Eye (tissue), 1 donor: ENCODE results near the gene GIGYF2.
A peak's percentile ranks its signal among the peaks of the same experiment; 100 is the strongest.

Source experiments
- DNase-seq: peaks from one replicate; pipeline ENCODE4 v3.0.0-alpha.2; 2015

The GIGYF2 gene

GRCh38 chr2:232770207-232770606, 73.1 kb downstream of the GIGYF2 start:
- no peak for DNase-seq

- DNase-seq = no peak
Measured at GRCh38 chr2:232771870-232772269, 74.7 kb downstream of the GIGYF2 start.

GRCh38 chr2:232772531-232772930, 75.4 kb downstream of the GIGYF2 start:
- no peak for DNase-seq

- no peak for DNase-seq
Measured at GRCh38 chr2:232773815-232774214, 76.7 kb downstream of the GIGYF2 start.

- peak; percentile 85 for DNase-seq
Measured at GRCh38 chr2:232776435-232776834, 79.3 kb downstream of the GIGYF2 start, which contains the start of gene KCNJ13. Gene KCNJ13, minus strand, starts transcription at chr2:232776565. Its CDS starts 5,203 bp downstream, at chr2:232771362.

GRCh38 chr2:232777276-232777675, 80.1 kb downstream of the GIGYF2 start:
- DNase-seq = peak; percentile 31

GRCh38 chr2:232779465-232779864, 82.3 kb downstream of the GIGYF2 start:
- DNase-seq = no peak

- DNase-seq = no peak
Measured at GRCh38 chr2:232779934-232780333, 82.8 kb downstream of the GIGYF2 start.

- DNase-seq = no peak
Measured at GRCh38 chr2:232781765-232782164, 84.6 kb downstream of the GIGYF2 start.

GRCh38 chr2:232783278-232783677, 86.1 kb downstream of the GIGYF2 start:
- DNase-seq = no peak

- DNase-seq = no peak
Measured at GRCh38 chr2:232787806-232788205, 90.7 kb downstream of the GIGYF2 start.

GRCh38 chr2:232789082-232789481, 92.0 kb downstream of the GIGYF2 start:
- DNase-seq = no peak

- DNase-seq = no peak
Measured at GRCh38 chr2:232791518-232791917, 94.4 kb downstream of the GIGYF2 start.

- DNase-seq = no peak
Measured at GRCh38 chr2:232793271-232793670, 96.1 kb downstream of the GIGYF2 start.

GRCh38 chr2:232794981-232795380, 97.8 kb downstream of the GIGYF2 start:
- no peak for DNase-seq

GRCh38 chr2:232795920-232796319, 98.8 kb downstream of the GIGYF2 start:
- DNase-seq = no peak

GRCh38 chr2:232798187-232798586, 101.1 kb downstream of the GIGYF2 start:
- no peak for DNase-seq

- DNase-seq = no peak
Measured at GRCh38 chr2:232800166-232800565, 103.0 kb downstream of the GIGYF2 start.

GRCh38 chr2:232802091-232802490, 105.0 kb downstream of the GIGYF2 start:
- no peak for DNase-seq

GRCh38 chr2:232809349-232810124, 112.4 kb downstream of the GIGYF2 start:
- no peak for DNase-seq

- no peak for DNase-seq
Measured at GRCh38 chr2:232810444-232810843, 113.3 kb downstream of the GIGYF2 start.

GRCh38 chr2:232815569-232815968, 118.4 kb downstream of the GIGYF2 start:
- no peak for DNase-seq

- DNase-seq = no peak
Measured at GRCh38 chr2:232816657-232817056, 119.5 kb downstream of the GIGYF2 start.

- no peak for DNase-seq
Measured at GRCh38 chr2:232817756-232818155, 120.6 kb downstream of the GIGYF2 start.

GRCh38 chr2:232829988-232830387, 132.9 kb downstream of the GIGYF2 start:
- no peak for DNase-seq
